C4-2B (cell line): ENCODE data around the gene RPRD1B.

Source experiments
- H3K27ac ChIP-seq: fragments of 450-650 bp; 2 replicates; pipeline ENCODE4 v1.5.1; 2017
- ZFX ChIP-seq: fragments of 450-650 bp; IDR thresholded peaks from 2 replicates; pipeline ENCODE4 v1.6.1; 2017
- TF ChIP-seq, protein P1 (sequence below): fragments of 450-650 bp; conservative IDR thresholded peaks from 2 replicates; pipeline ENCODE4 v1.5.1; 2017; ENCODE audit warnings: mild to moderate bottlenecking

RPRD1B gene

DNA sequence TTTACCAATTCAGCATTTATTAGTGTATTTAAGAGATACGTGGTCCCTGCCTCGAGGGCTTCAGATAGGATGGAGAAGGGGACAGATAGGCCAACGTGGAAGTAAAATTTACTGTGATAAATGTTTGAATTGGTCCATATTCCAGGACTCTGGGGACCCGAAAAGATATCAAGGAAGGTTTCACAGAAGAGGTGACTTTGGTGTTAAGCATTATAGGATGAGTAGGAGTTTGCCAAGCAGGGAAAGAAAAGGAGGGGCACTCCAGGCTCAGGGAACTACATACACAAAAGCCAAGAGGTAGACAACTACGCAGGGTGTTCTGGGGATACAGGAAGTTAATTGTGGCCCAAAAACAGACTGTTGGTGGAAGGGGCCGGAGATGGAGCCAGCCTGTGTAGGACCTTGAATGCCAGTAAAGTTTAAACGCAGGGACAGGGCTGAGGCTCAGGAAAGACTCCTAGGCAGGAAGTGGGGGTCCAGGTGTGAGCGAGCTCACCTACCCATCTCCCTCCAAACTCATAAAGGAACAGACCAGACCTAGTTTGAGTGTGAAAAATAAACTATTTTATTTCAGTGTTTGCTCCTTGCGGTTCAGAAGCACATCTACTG, 94.5 kb downstream of the RPRD1B start:
- no peak overlapping the region for H3K27ac ChIP-seq
- TF ChIP-seq, protein P1, sequence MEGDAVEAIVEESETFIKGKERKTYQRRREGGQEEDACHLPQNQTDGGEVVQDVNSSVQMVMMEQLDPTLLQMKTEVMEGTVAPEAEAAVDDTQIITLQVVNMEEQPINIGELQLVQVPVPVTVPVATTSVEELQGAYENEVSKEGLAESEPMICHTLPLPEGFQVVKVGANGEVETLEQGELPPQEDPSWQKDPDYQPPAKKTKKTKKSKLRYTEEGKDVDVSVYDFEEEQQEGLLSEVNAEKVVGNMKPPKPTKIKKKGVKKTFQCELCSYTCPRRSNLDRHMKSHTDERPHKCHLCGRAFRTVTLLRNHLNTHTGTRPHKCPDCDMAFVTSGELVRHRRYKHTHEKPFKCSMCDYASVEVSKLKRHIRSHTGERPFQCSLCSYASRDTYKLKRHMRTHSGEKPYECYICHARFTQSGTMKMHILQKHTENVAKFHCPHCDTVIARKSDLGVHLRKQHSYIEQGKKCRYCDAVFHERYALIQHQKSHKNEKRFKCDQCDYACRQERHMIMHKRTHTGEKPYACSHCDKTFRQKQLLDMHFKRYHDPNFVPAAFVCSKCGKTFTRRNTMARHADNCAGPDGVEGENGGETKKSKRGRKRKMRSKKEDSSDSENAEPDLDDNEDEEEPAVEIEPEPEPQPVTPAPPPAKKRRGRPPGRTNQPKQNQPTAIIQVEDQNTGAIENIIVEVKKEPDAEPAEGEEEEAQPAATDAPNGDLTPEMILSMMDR: no peak
- TF ChIP-seq ZFX: no peak

DNA sequence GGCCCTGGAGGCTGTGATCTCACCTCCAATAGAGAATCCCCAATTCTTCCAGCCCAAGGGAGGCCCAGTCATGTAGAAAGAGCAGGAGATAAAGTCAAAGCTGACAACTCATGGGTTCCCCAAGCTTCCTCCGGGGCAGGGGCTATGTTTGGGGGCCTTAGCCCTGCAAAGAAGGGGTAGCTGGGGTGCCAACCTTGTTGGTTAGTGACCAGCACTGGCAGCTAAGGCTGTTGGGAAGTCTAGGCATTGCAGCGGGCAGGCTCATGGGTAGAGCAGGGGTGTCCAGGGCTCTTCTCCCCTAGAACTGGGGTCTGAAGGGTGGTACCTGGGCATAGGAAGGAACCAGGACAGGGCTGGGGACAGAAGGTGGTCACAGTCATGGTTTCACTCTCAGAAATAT, 95.1 kb downstream of the RPRD1B start:
- no peak overlapping the region for H3K27ac ChIP-seq
- TF ChIP-seq ZFX: no peak
- TF ChIP-seq, protein P1: no peak

DNA sequence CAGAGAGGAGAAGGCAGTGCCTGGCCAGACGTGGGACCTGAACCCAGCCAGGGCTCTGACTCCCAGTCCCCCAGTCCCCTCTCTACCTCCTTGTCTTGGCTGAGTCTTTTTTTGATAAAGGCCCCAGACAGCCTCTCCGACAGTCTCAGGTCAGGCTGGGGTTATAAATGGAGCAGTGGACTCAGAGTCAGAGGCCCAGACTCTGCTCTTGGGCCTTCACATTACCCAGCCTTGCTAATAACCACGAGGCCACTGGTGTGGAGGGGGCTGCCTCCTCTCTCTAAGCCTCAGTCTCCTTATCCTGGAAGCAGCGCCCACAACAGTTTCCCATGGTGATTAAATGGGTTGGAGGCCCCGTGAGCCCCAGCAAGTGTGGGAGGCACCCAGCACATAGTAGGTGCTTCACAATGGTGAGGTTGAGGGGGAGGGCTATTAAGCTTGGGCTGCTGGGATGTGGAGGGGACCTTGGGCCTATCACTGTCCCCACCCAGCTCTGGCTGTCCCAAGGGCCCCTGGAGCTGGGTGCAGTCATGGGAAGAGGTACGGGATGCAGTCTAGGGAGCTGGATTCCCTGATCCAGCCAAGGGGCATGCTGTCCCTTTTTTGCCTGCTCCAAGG, 95.8 kb downstream of the RPRD1B start:
- H3K27ac ChIP-seq: no peak overlapping the region
- no peak for TF ChIP-seq ZFX
- TF ChIP-seq, protein P1: no peak

DNA sequence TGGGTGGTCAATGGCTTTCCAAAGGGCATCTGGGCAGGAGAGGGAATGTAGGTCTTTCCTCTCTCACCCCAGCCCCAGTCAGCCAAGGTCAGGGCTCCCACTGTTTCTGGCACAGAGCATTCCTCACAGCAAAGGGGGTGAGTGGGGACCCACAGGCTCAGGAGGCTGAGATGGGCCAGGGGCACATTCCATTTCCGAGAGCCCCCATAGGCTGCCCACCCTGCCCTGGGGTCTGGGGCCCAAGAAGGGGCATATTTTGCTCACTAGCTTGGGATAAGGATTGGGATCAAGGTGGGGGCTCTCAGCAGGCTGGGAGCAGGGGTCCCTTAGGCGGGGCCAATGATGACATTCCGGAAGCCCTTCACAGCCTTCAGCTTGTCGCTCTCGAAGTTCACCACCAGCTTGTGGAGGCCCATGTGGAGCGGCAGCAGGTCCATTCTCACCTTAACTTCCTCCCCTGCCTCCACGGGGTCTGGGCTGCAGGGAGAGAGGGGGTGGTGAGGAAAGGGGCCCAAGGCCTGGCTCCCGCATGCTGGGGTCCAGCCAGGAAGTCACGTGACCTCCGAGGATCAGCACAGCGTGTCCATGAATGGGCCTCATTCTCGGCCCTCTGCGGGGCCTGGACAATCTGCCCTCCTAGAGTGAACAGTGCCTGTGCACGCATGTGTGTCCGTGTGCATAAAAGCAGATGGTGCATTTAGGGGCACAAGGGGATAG, 96.5 kb downstream of the RPRD1B start:
- TF ChIP-seq, protein P1: no peak
- no peak for TF ChIP-seq ZFX
- H3K27ac ChIP-seq: no peak overlapping the region

DNA sequence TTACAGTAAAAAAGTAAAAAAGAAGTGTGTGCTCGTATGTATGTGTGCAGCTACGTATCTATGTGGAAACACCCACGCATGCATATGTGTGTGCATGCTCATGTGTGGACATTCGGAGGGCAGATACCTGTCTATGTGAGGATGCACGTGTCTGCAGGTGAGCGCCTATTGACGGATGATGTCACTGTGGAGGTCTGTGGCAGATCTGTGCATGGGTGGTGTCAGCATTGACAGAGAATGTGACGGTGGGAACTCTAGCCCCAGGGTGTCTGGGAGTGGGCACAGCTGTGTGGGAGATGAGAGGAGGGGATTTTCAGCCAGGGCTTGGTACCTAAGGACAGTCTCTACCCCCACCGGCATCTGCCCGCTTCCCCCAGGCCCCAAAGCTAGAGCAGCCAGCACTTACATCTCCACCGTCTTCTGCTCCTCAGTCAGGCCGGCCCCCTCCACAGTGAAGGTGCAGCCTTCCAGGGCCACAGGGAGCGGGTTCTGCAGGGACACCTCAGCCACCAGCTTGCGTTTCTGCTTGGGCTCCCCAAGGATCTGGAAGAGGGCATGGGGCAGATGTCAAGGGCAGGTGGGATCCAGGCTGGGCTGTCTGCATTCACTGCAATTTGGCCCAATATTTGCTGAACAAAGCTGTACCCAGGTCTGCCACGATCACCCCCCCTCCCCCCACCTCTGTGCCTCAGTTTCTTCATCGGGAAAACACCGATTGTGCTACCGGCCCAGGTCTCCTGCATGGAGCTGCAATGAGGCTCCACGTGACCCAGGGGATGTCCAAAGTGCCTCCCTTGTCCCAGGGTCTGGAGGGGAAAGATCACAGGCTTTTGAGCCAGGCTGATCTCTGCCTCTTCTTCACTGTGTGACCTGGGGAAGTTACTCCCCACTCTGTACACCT, 97.4 kb downstream of the RPRD1B start:
- H3K27ac ChIP-seq: no peak overlapping the region
- no peak for TF ChIP-seq ZFX
- TF ChIP-seq, protein P1: no peak

DNA sequence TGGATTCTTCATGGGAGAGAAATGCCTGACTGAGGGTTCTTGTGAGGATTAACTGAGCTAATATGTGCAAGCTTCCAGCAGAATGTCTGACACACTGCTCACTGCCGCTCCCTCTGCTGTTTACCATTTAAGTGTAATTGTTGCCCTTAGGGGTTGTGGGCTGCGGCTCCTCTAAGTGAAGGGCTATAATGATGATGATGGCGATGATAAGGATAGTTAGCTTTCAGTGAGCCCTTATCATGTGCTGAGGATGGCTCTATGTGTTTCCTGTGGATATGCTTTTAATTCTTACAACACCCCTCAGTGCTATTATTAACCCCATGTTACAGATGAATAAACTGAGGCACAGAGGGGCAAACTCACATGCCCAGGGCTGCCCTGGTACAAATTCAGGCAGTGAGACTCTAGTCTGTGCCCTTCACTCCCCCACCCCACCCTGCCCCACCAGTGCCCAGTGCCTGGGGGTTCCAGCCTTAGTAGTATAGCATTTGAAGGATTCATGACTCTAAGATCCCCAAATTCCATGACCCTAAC, 98.1 kb downstream of the RPRD1B start:
- no peak overlapping the region for H3K27ac ChIP-seq
- TF ChIP-seq ZFX: no peak
- TF ChIP-seq, protein P1: no peak
